HEK293T (cell line): Measurements from ENCODE around the gene IRF1.

Experiments used
- FOXM1 ChIP-seq: fragments of 450-650 bp; IDR thresholded peaks from 2 replicates; pipeline ENCODE4 v1.6.1; 2017; ENCODE audit warnings: mild to moderate bottlenecking, borderline replicate concordance
- LEF1 ChIP-seq: fragments of 450-650 bp; IDR thresholded peaks from 2 replicates; pipeline ENCODE4 v1.6.1; 2017; ENCODE audit warnings: mild to moderate bottlenecking, borderline replicate concordance
- NFRKB ChIP-seq: fragments of 450-650 bp; IDR thresholded peaks from 2 replicates; pipeline ENCODE4 v1.6.1; 2016; ENCODE audit warnings: mild to moderate bottlenecking, moderate library complexity
- SUZ12 ChIP-seq: fragments of 450-650 bp; IDR thresholded peaks from 2 replicates; pipeline ENCODE4 v1.6.1; 2016; ENCODE audit warnings: mild to moderate bottlenecking
- TARDBP ChIP-seq: fragments of 450-650 bp; IDR thresholded peaks from 2 replicates; pipeline ENCODE4 v1.6.1; 2016

DNA sequence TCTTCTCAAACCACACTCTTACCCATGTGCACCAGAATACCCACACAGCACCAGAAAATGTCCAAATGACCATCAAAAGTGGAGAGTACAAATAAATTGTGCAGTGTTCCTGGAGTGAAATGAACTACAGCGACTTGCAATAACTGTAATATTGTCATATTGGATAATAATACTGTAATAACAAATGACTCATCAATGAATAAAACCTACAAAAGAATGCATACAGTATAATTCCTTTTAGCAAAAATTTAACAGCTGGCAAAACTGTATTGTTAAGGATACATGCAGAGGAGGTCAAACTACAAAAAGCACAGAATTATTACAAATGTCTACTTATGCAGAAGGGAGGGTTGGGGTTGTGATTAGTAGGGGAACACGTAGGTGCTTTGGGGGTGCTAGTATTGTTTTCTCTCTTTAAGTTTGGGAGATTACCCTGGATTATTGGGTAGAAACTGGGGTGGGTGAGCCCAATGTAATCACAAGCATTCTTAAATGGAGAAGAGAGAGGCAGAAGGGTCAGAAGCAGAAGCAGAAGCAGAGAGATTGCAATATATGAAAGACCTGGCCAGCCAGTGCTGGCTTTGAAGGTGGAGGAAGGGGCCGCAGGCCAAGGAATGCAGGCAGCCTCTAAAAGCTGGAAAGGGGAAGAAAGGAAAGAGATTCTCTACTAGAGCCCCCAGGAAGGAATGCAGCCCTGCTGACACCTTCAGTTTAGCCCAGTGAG is 21.8 kb downstream of the IRF1 start:
- no peak for TF ChIP-seq SUZ12
- no peak for TF ChIP-seq NFRKB
- TF ChIP-seq FOXM1, result no peak
- TF ChIP-seq LEF1, result no peak
- no peak for TF ChIP-seq TARDBP
